ENCODE results near the gene PLB1.

PLB1 gene

DNA sequence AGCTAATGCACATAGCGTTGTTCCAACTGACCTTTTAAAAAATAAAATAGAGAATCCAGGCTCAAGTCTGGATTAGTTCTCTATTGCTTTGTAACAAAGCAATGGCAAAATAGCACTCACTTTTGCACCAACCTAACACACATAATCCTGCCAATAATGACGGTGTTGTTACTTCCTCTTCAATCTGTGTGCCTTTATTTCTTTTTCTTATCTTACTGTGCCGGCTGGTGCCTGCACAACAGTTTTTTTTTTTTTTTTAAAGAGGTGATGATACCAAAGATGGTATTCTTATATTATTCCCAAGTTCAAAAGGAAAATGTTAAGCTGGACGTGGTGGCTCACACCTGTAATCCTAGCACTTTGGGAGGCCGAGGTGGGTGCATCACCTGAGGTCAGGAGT lies 3.4 kb downstream of the PLB1 start:
- no peak for DNase-seq (ENCODE audit: low read depth in 3 of 3)

DNA sequence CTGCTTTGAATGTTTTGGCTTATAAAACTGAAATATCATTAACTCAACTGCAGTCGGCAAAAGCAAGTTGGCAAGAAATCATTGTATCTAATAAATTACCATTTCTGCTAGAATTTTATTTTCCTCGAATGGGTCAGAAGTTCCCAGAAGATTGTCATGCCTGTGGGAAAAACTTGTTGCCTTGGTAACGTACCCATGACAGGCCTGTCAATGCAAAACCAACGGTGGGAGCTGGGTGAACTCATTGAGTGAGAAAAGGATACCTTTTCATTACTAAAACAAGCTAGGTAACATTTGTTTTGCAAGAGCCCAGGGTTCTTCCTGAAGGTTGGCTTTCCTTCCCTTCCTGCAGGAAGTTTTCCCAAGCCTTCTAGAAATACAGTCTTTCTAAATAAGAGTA lies 9.5 kb downstream of the PLB1 start:
- DNase-seq (ENCODE audit: low read depth in 3 of 3): no peak

DNA sequence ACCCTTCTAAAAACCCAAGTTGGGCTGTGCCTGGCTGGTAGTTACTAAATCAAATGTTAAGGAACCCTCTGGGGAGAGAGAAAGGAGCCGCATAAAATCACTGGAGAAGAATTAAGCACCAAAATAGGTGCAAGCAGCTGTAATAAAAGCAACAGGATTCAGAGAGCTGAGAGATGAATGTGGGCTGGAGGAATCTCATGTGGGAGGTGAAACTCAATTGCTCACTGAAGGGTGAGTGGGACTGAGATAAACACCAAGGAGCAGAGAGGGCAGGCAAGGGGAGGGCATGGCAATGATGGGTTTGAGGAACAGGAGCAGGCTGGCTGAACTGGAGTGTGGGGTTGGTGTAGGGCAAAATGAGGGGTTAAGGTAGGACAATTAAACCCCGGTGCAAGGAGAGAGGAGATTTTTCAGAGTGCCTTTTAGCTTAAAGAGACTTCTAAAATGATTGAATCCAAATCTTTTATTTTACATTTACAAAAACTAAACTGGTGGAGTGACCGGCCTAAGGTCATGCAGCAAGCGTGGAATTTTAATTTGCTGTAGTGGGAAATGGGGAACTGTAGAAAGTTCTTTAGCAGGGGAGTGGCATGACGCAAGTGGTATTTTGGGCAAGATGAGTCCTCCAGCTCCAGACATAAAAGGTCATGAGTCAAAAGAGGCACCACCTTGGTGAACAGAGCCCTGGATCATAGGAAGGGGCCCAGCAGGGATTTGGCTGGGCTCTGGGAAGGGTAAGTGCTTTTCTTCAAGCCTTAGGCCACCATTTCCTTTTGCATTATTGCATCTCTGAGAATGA lies 10.5 kb downstream of the PLB1 start:
- DNase-seq (ENCODE audit: low read depth in 3 of 3): no peak

DNA sequence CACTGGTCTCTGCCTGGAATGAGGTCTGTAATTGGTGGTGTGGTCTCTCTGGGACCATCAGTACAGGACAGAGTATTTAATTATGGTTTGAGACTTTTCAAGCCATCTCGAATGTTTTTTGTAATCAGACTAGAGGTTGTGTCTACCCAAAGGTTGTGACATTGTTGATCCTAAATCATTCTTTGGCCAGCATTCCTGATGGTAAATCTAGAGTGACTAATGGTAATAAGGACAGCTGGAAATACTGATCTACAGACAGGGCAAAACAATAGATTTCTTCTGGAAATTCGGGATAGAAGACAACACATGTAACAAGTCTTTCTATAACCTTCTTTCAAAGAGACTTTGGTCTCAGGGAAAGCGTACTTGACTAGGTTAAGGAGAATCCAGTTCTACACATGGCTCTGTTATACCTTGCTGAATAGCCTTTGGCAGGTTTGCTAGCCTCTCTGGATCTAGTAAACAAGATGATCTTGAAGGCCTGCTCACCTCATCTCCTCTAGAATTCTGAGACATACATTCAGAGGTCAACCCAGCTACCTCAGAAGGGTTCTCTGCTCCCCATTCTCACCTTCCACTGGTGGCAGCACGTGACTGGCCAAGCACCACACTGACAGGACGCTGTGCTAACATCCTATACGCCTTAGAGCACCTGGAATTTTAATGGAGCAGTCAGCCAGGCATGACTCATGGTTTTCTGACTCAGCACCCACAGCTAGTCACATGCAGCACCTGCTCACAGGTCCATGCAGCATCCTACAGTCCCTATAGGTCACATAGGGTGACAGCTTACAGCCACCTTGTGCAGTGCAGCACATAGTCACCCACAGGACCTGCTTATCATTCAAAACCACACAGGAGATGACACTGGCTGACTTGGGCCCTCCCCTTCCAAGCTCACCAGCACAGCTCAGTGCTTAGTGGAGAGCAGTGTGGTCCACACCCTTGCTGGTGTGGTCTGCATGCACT lies 12.2 kb downstream of the PLB1 start:
- peak in 2 of 3 donors; percentile 14 to 44 for DNase-seq (ENCODE audit: low read depth in 3 of 3)

DNA sequence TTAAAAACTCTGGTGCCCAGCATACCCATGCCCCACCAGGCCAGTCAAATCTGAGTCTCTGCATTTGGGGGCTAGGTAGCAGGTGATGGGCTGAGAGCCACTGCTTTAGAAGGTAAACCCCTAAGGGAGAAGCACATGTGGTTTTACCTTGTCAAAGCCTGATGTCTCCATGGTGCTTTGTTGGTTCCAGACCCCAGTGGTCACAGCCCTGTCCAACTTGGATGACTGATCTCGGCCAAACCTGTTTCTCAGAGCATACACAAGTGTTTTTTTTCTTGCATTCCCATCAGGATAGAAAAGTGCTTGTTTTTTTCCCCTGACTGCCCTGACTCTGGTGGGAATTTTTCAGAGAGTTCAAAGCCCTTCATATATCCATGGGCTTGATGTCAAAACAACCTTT lies 13.5 kb downstream of the PLB1 start:
- no peak for DNase-seq (ENCODE audit: low read depth in 3 of 3)

DNA sequence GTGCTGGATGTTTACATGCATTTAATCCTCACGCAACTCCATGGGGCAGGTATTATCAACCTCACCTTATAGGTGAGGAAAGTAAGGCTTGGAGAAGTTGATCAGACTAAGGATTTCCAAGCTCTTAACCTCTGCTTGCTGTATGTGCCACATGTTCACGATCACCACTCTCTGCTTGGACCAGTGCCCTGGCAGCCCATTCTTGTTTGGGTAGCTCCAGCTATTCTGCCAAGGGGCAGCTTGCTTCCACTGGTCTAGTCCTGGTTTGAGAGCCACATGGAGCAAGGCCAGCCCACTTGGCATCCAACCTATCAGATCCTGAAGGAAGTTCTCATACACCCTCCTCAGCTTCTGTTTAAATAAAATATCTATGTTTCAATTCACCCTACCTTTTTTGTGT lies 14.3 kb downstream of the PLB1 start:
- no peak for DNase-seq (ENCODE audit: low read depth in 3 of 3)

DNA sequence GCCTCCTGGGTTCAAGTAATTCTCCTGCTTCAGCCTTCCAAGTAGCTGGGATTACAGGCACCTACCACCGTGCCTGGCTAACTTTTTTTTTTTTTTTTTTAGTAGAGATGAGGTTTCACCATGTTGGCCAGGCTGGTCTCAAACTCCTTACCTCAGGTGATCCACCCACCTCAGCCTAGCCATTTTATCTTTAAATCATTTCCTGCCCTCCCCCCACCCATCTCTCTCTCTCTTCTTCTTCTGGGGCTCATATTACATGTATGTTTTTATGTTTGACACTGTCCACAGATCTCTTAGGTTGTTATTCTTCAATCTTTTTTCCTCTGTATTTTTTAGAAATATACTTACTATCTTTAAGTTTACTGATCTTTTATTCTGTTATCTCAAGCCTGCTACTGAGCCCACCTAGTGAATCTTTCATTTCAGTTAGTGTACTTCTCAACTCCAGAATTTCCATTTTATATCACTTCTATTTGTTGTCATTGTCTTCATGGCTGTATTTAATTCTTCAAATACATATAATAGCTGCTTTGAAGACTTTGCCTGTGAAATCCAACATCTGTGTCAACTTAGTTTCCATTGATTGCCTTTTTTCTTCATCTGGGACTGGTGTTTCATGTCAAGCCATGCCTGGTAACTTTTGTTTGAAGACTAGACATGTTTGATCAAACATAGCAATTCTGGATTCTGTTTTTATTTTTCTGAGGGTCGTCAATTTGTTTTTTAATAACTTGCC lies 16.2 kb downstream of the PLB1 start:
- DNase-seq (ENCODE audit: low read depth in 3 of 3): no peak

DNA sequence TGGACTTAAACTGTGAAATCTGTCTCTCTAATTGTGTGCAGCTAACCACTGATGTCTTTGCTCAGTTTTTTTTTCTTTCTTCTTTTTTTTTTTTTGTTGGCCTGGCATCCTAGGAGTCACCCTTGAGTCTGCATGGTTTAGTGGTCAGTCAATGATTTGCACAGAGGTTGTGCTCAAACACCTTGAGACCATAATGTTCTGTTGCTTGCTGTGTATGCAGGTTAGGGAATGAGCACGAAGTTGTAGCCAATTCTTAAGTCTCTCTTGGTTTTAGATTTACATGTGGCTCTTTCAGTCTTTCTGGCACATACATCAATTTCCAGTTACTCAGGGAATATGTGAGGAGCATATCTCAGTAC lies 16.7 kb downstream of the PLB1 start:
- no peak for DNase-seq (ENCODE audit: low read depth in 3 of 3)

DNA sequence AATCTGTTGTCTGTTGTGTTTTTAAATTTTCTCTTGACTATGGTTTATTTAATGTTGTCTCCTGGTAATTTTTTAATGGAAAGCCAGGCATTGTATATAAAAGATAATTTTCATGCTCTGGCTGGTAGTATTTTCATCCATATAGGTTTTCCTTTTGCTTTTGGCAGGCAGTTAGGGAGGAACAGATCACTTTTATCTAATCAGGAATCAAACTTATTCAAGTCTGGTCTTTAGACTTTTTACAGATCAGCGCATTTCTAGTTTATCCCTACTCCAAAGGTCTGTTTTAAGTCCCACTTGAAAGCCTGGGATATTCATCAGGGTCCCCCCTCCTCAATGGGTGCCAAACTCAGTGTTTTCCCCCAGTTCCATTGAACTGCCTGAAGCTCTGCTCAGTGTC lies 17.2 kb downstream of the PLB1 start:
- no peak for DNase-seq (ENCODE audit: low read depth in 3 of 3)

DNA sequence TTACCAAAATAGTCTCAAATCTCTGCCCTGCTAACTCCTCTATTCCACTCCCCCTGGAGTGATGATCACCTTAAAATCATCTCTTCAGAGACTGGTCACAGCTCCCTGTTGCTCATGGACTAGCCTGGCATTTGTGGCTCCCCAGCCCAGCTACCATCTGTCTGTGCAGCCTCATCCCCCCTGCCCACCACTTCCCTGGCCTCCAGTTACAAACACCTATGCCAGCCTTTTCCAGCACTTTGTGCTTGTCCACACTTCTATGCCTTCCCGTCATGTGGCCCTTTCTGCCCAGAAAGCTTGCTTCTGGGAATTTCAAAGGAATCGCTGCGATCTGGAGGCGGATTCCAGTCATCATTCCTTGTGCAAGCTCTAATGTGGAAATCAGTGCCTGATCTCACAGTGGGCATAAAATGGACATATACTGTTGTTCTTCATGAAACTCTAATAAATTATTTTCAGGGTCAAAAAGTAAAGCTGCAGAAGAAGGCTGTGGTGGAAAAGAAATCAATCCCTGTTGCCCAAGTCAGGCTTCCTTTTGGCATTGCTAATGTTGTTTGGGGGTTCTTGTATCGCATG lies 19.4 kb downstream of the PLB1 start:
- no peak for DNase-seq (ENCODE audit: low read depth in 3 of 3)

DNA sequence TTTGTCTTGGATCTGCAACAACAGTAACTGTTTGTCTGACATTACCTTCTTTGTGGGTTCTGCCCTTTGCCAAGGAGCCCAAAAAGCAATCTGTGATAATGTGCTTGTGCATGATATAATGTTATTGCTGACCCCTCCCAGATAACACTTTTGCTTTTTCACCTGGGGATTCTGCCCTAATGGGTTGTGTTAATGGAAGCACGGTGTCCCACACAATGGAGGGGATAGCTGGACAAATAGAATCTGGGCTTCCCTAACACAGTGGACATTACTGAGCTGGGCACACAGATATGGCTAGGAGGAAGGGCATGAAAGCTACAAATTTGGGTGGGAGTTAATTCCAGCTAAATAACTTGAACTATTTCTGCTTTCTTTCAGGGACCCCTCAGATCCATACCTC lies 20.6 kb downstream of the PLB1 start:
- DNase-seq (ENCODE audit: low read depth in 3 of 3): no peak

DNA sequence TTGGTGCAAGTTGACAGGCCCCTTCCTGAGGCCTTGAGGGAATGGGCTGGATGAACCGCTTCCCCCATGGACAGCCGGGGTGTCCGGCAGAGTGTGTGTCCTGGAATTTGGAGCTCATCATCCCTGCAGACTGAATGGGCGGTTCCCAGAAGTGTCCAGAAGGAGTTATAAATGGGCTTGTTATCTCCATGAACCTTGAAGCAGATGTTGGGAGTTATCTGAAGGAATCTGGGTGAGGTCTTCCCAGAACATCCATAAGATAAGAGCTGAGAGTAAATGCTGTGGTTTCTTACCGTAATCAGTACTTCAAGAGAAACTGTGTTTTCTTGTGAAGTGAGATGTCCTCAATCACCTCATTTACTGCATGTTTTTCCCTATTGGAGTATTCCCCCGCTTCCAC lies 21.1 kb downstream of the PLB1 start:
- DNase-seq (ENCODE audit: low read depth in 3 of 3): no peak

DNA sequence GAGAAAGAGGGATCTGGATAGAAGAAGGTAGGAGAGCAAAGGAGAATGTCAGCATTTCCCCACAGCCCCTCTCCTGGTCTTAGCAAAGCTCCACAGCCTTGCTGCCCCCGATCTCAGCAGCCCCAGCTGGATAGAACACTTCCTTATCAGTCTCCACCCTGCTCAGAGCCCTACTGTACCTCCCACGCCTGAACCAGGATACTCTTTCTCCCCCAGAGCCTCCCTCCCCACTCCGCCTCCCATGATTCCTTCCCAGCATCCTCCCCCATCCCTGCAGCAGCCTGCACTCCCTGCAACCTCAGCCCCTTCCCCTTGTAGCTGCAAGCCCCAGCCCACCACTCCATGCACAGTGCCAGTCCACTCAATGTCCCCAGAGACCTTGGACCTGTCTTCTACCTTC lies 25.8 kb downstream of the PLB1 start:
- no peak for DNase-seq (ENCODE audit: low read depth in 3 of 3)

DNA sequence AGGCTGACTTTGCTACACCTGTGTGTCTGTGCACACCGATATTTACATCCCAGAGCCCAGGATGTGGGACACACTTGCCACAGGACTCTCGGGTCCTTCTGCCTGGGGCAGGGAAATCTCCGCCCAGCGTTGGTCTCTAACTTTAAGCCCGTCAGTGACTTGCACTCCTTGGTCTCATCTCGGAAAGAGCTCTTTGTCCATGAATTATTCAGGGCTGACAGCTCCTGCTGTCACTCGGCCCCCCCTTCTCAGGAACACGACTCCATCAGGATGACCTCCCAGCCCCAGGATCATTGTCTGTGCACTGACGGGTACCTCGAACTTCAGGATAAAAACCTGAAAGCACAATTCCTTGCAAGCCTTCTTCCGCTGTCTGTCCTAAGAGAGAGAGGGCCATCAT lies 26.6 kb downstream of the PLB1 start:
- no peak for DNase-seq (ENCODE audit: low read depth in 3 of 3)

DNA sequence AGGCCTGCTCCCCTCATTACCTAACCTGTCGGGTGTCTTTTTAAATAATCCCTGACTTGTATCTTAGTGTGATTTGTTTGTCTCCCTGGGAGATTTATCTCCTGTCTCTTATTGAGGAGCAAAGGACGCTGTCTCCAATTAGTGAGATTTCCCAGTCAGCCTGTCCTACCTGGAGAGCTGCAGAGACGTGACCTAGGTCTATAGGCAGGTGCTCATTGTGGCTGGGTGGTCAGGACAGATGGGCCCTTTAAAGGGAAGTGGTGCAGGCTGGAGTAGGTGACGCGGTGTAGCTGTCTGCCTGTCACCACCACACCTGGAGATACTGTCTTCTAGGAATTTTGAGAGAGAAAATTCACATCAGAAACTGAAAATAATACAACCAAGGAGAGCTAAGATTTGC lies 28.0 kb downstream of the PLB1 start:
- DNase-seq (ENCODE audit: low read depth in 3 of 3): no peak

DNA sequence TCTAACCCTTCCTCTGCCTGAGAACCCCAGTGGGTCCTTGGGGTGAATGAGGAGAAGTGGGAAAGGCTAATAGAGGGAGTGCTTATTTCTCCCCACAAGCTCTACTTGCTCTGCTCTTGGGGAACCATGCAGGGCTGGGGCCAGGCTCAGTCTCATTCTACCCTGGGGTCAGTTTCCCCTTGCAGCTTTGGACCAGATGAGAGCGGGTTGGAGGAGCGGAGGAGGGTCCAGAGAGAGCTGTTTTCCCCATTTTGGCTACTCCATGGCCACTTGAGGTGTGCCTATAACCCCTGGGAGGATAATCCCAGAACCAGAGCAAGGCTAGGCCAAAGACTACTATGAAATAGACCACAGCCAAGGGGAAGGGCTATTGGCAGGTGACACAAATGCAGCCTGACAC lies 29.6 kb downstream of the PLB1 start:
- DNase-seq (ENCODE audit: low read depth in 3 of 3): no peak

DNA sequence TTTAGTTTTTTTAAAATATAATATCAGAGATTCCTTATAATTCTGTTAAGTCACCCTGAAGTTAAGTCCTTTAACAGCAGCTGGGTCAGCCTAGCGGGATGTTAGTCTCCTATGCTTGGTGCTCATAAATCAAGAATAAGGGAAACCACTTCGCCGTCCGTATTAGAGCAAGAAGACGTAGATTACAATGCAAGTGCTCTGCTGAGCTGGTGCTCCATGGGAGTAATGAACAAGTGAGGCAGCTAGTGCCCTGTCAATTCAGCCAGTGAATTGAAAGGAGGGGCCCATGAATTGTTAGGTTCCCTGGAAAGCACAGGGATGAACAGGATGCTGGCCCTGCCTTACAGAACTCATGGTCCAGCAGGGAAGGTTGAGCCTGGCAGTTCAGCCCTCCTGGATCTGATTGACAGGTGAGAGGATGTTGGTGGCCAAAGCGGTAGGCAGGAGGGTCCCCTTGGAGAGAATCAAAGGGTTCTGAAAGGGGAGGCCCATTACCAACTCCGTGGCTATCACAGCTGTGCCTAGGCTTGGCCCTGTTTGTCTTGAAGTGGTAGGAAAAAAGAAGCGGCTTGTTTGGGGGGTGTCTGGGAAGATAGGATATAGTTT lies 30.8 kb downstream of the PLB1 start:
- no peak for DNase-seq (ENCODE audit: low read depth in 3 of 3)

DNA sequence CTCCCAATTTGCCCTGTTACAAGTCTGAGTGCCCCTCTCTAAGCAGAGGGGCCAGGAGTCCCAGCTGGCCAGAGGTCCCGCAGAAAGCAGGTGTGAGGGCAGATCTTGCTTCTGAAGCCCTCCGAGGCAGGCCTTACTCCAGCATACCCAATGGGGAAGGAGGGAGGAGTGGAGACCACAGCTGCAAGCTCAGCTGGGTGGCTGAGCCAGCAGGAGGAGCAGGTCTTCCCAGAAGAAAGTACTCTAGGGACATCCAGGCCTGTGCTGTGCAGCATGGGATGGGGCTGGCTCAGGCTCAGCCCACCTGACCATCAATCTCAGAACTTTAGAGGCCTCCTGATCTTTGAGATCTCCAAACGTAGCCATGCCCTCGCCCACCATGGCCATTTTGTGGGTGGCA lies 31.3 kb downstream of the PLB1 start:
- DNase-seq (ENCODE audit: low read depth in 3 of 3): no peak

DNA sequence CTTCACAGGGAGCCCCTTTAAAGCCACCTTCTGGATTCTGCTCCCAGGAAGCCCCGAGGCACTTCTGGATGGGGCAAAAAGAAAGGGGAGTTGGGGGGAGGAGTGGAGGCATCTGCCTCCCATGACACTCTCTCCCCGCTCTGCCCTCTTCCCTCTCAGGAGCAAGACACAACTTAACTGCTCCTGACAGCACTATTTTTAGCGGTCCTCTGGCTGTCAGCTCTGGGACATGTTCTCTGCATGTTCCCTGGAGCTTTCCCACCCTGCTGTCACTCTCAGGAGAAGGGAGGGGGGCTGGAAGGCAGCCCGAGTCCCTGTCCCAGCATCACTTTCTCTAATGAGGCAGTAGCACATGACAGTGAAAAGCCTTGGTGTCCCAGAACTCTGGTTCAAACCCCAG lies 32.3 kb downstream of the PLB1 start:
- DNase-seq (ENCODE audit: low read depth in 3 of 3): no peak

DNA sequence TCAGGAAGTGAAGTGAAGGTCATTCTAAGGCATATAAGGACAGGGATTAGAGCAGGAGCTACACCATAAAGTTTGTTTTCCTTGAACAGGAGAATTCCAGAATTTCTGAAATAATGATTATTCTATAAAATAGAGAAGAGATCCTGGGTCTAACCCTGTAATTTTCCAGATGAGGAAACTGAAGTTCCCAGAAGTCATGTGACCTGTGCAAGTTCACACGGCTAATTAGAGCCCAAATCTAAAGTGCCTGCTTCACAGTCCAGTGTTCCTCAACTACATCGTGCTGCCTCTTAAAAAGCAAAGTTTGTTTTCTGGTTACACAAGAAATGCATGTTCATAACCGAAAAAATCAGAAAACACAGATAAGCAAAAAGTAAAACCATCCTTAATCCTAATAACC lies 34.9 kb downstream of the PLB1 start:
- no peak for DNase-seq (ENCODE audit: low read depth in 3 of 3)

DNA sequence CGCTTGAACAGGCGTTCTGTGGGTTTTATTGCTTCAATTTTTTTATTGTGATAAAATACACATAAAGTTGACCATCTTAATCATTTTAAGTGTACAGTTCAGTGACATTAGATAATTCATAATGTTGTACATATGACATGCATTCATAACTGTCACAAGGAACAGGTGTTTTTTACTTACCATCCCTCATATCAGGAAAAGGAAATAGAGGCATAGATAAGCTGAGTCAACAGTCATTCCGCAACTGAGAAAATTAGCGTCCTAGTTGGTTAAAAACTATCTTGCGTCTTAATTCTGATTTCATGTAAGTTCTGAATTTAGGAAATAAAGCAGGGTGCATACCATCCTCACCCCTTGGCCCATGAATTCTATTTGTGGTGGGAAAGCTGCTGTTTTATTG lies 36.5 kb downstream of the PLB1 start:
- no peak for DNase-seq (ENCODE audit: low read depth in 3 of 3)

Measured in stimulated activated CD4-positive, alpha-beta T cell treated with anti-CD3 and anti-CD28 coated beads, TNF-alpha, amount 100 ng/mL, for 48 hours (primary cell).